ENCODE results near the gene MGME1.

DNA sequence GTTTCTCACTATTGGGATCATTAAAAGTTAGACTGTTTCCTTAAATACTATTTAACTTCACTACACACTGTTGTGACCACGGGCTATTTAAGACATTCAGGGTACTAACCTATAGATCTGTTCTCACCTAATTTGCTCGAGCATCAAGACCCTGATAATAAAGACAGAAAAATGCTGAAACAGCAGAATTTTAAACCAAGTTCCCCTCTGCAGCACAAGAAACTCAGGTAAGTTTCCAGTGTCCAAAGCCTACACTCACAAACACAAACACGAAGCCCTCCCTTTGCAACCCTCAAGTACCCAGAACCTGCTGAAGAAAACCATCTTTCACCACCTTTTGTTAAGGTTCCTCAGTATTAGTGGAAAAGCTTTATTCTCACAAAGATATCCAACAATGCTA, 4.2 kb upstream of the MGME1 start:
- no peak for TF ChIP-seq IRF2 (CRISPR knock-in tag; IDR thresholded peaks at IDR 0.05)
- TF ChIP-seq PHB2 (IDR thresholded peaks at IDR 0.05; ENCODE audit: low read depth), result no peak
- no peak for TF ChIP-seq NFE2L1 (tag; IDR thresholded peaks at IDR 0.05; ENCODE audit: borderline replicate concordance, low read depth)
- TF ChIP-seq NR1H2 (CRISPR knock-in tag; IDR thresholded peaks at IDR 0.05), result no peak
- TF ChIP-seq SRF (CRISPR knock-in tag; IDR thresholded peaks at IDR 0.05), result no peak
- TF ChIP-seq CEBPB (tag; IDR thresholded peaks at IDR 0.05), result no peak
- no peak for TF ChIP-seq ZNF354B (CRISPR knock-in tag; IDR thresholded peaks at IDR 0.05)
- TF ChIP-seq, protein P1, sequence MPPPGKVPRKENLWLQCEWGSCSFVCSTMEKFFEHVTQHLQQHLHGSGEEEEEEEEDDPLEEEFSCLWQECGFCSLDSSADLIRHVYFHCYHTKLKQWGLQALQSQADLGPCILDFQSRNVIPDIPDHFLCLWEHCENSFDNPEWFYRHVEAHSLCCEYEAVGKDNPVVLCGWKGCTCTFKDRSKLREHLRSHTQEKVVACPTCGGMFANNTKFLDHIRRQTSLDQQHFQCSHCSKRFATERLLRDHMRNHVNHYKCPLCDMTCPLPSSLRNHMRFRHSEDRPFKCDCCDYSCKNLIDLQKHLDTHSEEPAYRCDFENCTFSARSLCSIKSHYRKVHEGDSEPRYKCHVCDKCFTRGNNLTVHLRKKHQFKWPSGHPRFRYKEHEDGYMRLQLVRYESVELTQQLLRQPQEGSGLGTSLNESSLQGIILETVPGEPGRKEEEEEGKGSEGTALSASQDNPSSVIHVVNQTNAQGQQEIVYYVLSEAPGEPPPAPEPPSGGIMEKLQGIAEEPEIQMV (tag; conservative IDR thresholded peaks at IDR 0.05; ENCODE audit: low read depth), result no peak
